Measurements from ENCODE around the gene DLX3. TPM values are rescaled to one million over a fixed set of nuclear protein-coding genes. Genes with fewer than 3 reads are reported as not detected.

Gene DLX3
- total RNA-seq, 1 experiment from 2014 or later: 0.74 TPM

- TF ChIP-seq, protein P1, sequence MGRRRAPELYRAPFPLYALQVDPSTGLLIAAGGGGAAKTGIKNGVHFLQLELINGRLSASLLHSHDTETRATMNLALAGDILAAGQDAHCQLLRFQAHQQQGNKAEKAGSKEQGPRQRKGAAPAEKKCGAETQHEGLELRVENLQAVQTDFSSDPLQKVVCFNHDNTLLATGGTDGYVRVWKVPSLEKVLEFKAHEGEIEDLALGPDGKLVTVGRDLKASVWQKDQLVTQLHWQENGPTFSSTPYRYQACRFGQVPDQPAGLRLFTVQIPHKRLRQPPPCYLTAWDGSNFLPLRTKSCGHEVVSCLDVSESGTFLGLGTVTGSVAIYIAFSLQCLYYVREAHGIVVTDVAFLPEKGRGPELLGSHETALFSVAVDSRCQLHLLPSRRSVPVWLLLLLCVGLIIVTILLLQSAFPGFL (CRISPR knock-in tag; IDR thresholded peaks at IDR 0.05; ENCODE audit: borderline replicate concordance): no peak
- TF ChIP-seq, protein P2, sequence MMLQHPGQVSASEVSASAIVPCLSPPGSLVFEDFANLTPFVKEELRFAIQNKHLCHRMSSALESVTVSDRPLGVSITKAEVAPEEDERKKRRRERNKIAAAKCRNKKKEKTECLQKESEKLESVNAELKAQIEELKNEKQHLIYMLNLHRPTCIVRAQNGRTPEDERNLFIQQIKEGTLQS (CRISPR knock-in tag; conservative IDR thresholded peaks at IDR 0.05): no peak
- TF ChIP-seq GTF2I (CRISPR knock-in tag; conservative IDR thresholded peaks at IDR 0.05) (no peak), OVOL2 (CRISPR knock-in tag; IDR thresholded peaks at IDR 0.05; ENCODE audit: borderline replicate concordance) (no peak), ZMAT4 (CRISPR knock-in tag; IDR thresholded peaks at IDR 0.05) (no peak), CTCF (IDR thresholded peaks at IDR 0.05) (no peak)
Observed at GRCh38 chr17:49992933-49993422, 2.0 kb downstream of the DLX3 start (continued).

DNA sequence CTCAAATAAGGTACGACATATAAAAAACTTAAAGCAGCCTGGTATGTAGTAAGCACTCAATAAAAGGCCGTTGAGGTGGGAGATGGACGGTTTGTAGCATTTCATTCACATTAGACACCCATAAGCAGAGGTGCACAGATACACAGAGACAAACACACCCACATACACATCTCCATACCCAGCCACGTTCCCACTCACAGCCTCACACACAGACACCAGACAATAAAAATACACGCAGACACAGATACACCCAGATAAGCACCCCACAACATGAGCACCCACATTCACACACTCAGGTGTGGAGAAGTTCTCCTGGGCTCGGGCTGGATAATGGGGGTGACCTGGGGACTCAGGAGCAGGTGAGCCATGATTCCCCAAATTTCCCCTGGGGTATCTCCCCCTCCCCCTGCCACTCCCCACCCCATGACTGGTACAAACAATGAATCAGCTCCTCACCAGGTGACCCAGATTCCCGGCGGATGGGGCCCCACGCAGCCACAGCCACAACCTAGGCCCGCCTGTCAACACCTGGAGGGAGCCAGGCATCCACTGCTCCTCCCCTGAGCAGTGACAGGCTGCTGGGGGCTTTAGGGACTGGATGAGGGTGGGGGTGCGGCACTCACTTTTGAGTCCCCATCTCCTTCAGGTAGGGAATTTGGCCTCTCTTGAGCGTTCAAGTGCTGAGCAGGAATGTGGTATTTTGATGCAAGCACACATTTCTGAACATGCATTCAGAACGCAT lies 2.7 kb downstream of the DLX3 start:
- Mint-ChIP-seq H3K27me3 (ENCODE audit: low read depth) (peaks cover 99% of the 10 kb centered on the region), H3K9me3 (no peaks in the 10 kb centered on the region), H3K27ac (no peak overlapping the region), H3K4me1 (peaks cover 39% of the 10 kb centered on the region), H3K36me3 (no peaks in the 10 kb centered on the region), H3K4me3 (peak overlapping the region; percentile 61)
- POLR2A ChIA-PET: interaction anchor here (1.6 kb wide), 1 partner anchor 93 kb away, joined by 5 read pairs; no protein-coding TSS in a partner anchor
- no peak for TF ChIP-seq HMGA2 (CRISPR knock-in tag; IDR thresholded peaks at IDR 0.05)
- TF ChIP-seq ZNF121 (CRISPR knock-in tag; IDR thresholded peaks at IDR 0.05): no peak
- TF ChIP-seq, protein P3, sequence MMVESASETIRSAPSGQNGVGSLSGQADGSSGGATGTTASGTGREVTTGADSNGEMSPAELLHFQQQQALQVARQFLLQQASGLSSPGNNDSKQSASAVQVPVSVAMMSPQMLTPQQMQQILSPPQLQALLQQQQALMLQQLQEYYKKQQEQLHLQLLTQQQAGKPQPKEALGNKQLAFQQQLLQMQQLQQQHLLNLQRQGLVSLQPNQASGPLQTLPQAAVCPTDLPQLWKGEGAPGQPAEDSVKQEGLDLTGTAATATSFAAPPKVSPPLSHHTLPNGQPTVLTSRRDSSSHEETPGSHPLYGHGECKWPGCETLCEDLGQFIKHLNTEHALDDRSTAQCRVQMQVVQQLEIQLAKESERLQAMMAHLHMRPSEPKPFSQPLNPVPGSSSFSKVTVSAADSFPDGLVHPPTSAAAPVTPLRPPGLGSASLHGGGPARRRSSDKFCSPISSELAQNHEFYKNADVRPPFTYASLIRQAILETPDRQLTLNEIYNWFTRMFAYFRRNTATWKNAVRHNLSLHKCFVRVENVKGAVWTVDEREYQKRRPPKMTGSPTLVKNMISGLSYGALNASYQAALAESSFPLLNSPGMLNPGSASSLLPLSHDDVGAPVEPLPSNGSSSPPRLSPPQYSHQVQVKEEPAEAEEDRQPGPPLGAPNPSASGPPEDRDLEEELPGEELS (CRISPR knock-in tag; IDR thresholded peaks at IDR 0.05): no peak
- TF ChIP-seq ZNF423 (CRISPR knock-in tag; IDR thresholded peaks at IDR 0.05): no peak
- TF ChIP-seq, protein P4, sequence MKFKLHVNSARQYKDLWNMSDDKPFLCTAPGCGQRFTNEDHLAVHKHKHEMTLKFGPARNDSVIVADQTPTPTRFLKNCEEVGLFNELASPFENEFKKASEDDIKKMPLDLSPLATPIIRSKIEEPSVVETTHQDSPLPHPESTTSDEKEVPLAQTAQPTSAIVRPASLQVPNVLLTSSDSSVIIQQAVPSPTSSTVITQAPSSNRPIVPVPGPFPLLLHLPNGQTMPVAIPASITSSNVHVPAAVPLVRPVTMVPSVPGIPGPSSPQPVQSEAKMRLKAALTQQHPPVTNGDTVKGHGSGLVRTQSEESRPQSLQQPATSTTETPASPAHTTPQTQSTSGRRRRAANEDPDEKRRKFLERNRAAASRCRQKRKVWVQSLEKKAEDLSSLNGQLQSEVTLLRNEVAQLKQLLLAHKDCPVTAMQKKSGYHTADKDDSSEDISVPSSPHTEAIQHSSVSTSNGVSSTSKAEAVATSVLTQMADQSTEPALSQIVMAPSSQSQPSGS (CRISPR knock-in tag; IDR thresholded peaks at IDR 0.05; ENCODE audit: borderline replicate concordance, low read depth): no peak
- TF ChIP-seq E2F4 (CRISPR knock-in tag; IDR thresholded peaks at IDR 0.05; ENCODE audit: borderline replicate concordance, low read depth): no peak
- no peak for TF ChIP-seq ZSCAN18 (CRISPR knock-in tag; IDR thresholded peaks at IDR 0.05)
- no peak for TF ChIP-seq FOXK1 (CRISPR knock-in tag; IDR thresholded peaks at IDR 0.05)
- no peak for TF ChIP-seq JAZF1 (CRISPR knock-in tag; IDR thresholded peaks at IDR 0.05)
- TF ChIP-seq GTF2I (CRISPR knock-in tag; conservative IDR thresholded peaks at IDR 0.05): no peak
- CTCF ChIA-PET: interaction anchor here (0.6 to 8.1 kb wide), 10 partner anchors 19 to 426 kb away, joined by 3 to 269 read pairs (median 5); partner anchors contain the start of gene DLX4
- no peak for ATAC-seq
- no peak for DNase-seq (ENCODE audit: low spot score)

All from WTC11 (cell line).